ENCODE data around the gene ARPC1B.
"Not testable (repeated sequence)": the region's sequence is repeated elsewhere in the genome, so short reads cannot be mapped to it uniquely, and the experiment has no call there.

The ARPC1B gene

DNA sequence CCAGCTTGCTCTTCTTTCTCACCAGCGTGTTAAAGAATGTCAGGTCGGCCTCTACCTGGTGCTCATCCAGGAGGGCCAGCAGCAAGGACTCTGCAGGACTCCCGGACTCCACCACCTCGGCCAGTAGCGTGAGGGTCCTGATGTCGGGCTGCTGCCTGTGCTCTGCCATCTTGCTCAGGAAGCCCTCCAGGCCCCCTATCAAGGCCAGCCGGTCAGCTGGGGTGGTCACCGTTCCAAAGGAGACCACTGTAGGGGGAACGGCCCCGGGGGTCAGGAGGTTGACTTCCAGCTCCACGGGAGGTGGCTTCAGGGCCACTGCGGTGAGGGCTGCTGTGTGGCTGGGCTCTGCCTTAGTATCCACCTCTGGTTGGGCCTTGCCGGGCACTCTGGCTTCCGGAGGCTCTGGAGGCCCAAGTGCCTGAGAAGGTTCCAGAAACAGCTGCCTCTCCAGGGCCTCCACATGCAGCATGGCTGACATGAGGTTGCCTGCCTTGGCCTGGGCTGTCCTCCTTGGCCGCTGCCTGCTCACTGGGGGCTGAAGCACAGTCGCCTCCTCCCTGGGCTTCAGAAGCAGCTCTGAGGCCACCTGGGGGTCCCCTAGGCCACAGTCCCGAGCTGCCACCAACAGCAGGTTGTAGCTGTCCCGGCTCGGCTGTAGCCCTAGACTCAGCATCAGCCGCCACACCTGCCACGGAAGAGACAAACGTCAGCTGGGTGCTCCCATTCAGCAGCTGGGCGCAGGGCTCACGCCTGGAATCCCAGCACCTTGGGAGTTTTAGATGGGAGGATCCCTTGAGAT is 50.6 kb downstream of the ARPC1B start:
- no peak for DNase-seq
- in situ Hi-C loops (cut with HindIII; ENCODE audit: low pct_ligation_motif_present, low sequenced_read_pairs), result no loop called here
- Histone ChIP-seq H3K36me3 (replicated peaks) (peaks cover 56% of the 10 kb centered on the region), H3K27me3 (replicated peaks) (no peaks in the 10 kb centered on the region), H3K27ac (no peak overlapping the region), H3K4me3 (ENCODE audit: low read depth, low read length) (no peak overlapping the region)
- TF ChIP-seq, protein P1, sequence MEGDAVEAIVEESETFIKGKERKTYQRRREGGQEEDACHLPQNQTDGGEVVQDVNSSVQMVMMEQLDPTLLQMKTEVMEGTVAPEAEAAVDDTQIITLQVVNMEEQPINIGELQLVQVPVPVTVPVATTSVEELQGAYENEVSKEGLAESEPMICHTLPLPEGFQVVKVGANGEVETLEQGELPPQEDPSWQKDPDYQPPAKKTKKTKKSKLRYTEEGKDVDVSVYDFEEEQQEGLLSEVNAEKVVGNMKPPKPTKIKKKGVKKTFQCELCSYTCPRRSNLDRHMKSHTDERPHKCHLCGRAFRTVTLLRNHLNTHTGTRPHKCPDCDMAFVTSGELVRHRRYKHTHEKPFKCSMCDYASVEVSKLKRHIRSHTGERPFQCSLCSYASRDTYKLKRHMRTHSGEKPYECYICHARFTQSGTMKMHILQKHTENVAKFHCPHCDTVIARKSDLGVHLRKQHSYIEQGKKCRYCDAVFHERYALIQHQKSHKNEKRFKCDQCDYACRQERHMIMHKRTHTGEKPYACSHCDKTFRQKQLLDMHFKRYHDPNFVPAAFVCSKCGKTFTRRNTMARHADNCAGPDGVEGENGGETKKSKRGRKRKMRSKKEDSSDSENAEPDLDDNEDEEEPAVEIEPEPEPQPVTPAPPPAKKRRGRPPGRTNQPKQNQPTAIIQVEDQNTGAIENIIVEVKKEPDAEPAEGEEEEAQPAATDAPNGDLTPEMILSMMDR (IDR thresholded peaks at IDR 0.05; ENCODE audit: low read depth, low read length, missing control alignments), result no peak

DNA sequence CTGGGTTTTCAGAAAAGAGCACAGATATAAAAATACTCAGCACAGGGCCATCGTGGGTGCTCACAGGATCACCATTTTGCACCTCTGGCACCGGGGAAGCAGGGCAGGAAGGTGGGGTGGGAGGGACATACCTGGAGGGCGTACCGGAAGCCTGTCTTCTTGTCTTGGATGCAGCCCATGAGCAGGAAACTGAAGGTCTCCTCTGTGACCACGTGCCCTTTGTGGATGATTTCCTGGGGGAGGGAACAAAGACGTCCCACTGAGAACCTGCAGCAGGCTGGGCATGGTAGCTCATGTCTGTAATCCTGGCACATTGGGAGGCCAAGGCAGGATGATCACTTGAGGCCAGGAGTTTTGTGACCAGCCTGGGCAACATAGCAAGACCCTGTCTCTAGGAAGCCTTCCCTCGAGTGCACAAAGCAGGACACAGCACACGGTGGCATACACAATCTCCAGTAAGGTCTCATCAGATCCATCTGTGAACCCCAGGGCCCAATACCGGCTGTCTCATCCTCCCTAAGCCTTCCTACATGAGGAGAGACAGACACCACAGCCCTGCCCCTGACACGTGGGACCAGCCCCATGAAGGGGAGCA is 54.5 kb downstream of the ARPC1B start:
- H3K27ac ChIP-seq, result no peak overlapping the region
- in situ Hi-C loops (cut with HindIII; ENCODE audit: low pct_ligation_motif_present, low sequenced_read_pairs), result no loop called here
- no peak overlapping the region for H3K4me3 ChIP-seq (ENCODE audit: low read depth, low read length)
- DNase-seq, result no peak
- TF ChIP-seq, protein P1 (IDR thresholded peaks at IDR 0.05; ENCODE audit: low read depth, low read length, missing control alignments), result no peak
- peaks cover 58% of the 10 kb centered on the region for H3K36me3 ChIP-seq (replicated peaks)
- no peaks in the 10 kb centered on the region for H3K27me3 ChIP-seq (replicated peaks)

DNA sequence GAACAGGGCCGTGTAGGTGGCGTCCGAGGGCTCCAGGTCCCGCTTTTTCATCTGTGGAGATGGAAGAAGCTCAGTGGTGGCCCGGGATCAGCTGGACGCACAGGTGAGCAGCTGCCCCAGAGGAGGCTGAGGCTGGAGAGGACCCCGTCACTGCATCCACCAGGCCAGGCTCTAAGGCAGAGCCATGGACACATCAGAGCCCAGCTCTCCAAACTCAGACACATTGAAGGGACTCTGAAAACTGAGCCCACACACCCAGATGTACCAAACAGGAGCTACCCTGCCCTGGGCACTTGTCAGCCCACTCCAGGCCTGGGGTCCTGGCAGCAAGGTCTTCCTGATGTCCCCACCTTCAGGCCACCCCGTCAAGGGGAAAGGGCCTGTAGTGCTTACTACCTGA is 55.2 kb downstream of the ARPC1B start:
- H3K27ac ChIP-seq, result no peak overlapping the region
- DNase-seq, result no peak
- TF ChIP-seq, protein P1 (IDR thresholded peaks at IDR 0.05; ENCODE audit: low read depth, low read length, missing control alignments), result no peak
- H3K36me3 ChIP-seq (replicated peaks), result peaks cover 56% of the 10 kb centered on the region
- in situ Hi-C loops (cut with HindIII; ENCODE audit: low pct_ligation_motif_present, low sequenced_read_pairs), result no loop called here
- H3K27me3 ChIP-seq (replicated peaks), result no peaks in the 10 kb centered on the region
- no peak overlapping the region for H3K4me3 ChIP-seq (ENCODE audit: low read depth, low read length)

DNA sequence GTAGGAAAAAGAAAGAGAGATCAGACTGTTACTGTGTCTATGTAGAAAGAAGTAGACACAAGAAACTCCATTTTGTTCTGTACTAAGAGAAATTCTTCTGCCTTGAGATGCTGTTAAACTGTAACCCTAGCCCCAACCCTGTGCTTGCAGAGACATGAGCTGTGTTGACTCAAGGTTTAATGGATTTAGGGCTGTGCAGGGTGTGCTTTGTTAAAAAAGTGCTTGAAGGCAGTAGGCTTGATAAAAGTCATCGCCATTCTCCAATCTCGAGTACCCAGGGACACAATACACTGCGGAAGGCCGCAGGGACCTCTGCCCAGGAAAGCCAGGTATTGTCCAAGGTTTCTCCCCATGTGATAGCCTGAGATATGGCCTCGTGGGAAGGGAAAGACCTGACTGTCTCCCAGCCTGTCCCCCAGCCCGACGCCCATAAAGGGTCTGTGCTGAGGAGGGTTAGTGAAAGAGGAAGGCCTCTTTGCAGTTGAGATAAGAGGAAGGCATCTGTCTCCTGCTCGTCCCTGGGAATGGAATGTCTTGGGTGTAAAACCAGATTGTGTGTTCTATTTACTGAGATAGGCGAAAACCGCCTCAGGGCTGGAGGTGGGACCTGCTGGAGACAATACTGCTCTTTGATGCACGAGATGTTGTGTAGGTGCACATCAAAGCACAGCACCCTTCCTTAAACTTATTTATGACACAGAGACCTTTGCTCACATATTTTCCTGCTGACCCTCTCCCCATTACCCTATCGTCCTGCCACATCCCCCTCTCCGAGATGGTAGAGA is 57.4 kb downstream of the ARPC1B start:
- in situ Hi-C loops (cut with HindIII; ENCODE audit: low pct_ligation_motif_present, low sequenced_read_pairs); DNase-seq; H3K27ac ChIP-seq; H3K27me3 ChIP-seq (replicated peaks); H3K4me3 ChIP-seq (ENCODE audit: low read depth, low read length): not testable (repeated sequence)
- H3K36me3 ChIP-seq (replicated peaks), result peaks cover 47% of the 10 kb centered on the region

DNA sequence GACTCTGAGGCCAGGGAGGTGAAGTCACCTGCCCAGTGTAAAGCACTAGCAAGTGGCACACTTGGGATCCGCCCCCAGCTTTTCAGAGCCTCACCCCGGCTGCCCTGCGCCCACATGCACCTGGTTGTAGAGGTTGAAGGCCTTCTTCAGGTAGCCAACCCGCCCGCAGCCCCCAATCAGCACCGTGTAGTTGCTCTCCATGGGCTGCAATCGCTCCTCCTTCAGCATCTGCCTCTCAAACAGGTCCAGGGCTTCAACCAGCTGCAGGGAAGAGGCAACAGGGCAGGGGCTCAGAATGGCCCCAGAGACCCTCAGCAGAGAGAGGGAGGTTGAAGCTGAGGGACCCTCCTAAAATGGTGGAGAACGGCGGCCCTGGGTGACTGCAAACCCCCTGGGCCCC is 58.6 kb downstream of the ARPC1B start:
- peaks cover 44% of the 10 kb centered on the region for H3K36me3 ChIP-seq (replicated peaks)
- H3K27me3 ChIP-seq (replicated peaks), result no peaks in the 10 kb centered on the region
- H3K27ac ChIP-seq, result no peak overlapping the region
- TF ChIP-seq, protein P1 (IDR thresholded peaks at IDR 0.05; ENCODE audit: low read depth, low read length, missing control alignments), result no peak
- H3K4me3 ChIP-seq (ENCODE audit: low read depth, low read length), result no peak overlapping the region
- in situ Hi-C loops (cut with HindIII; ENCODE audit: low pct_ligation_motif_present, low sequenced_read_pairs), result no loop called here
- no peak for DNase-seq

DNA sequence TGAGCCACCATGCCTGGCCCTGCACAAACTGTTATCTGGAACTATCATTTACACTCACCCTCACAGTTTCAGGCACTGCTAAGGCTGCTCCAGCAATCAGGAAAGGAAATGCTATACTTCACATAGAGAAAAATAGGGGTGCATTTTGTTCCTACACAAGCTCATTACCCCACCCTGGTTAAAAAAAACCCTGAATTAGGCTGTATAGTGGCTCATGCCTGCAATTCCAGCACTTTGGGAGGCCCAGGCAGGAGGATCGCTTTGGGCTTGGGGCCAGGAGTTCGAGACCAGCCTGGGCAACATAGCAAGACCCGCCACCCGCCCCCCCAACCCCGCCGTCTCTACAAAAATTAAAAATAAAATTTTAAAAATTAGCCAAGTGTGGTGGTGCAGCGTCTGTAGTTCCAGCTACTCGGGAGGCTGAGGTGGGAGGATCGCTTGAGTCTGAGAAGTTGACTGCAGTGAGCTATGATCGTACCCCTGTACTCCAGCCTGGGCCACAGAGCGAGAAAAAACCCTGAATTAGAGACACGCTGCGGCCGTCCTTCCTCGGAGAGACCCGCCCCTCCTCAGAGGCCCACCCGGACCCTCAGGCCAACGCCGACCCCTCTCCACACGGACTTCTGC is 63.5 kb downstream of the ARPC1B start:
- in situ Hi-C loops (cut with HindIII; ENCODE audit: low pct_ligation_motif_present, low sequenced_read_pairs), result no loop called here
- Histone ChIP-seq H3K36me3 (replicated peaks) (peaks cover 16% of the 10 kb centered on the region), H3K27me3 (replicated peaks) (no peaks in the 10 kb centered on the region), H3K4me3 (ENCODE audit: low read depth, low read length) (peak overlapping the region; percentile 94), H3K27ac (peak overlapping the region; percentile 2)
- no peak for DNase-seq
- TF ChIP-seq, protein P1 (IDR thresholded peaks at IDR 0.05; ENCODE audit: low read depth, low read length, missing control alignments), result no peak
